K562 (cell line): ENCODE measurements around the gene ANXA1. TPM values are rescaled to one million over a fixed set of nuclear protein-coding genes. Genes with fewer than 3 reads are reported as not detected.

Source experiments
- ARID1B ChIP-seq: fragments of 450-650 bp; IDR thresholded peaks from 2 replicates; pipeline ENCODE4 v1.6.1; 2016; ENCODE audit warnings: antibody characterized with exemption, mild to moderate bottlenecking, inconsistent platforms
- BCL6 ChIP-seq: fragments of 250-450 bp; sonication (Bioruptor Pico); IDR thresholded peaks from 2 replicates; pipeline ENCODE4 v1.4.0; 2020
- CCNT2 ChIP-seq: IDR thresholded peaks from 2 replicates; pipeline ENCODE4 v1.6.1; 2011; ENCODE audit warnings: borderline replicate concordance, low read depth, mild to moderate bottlenecking, moderate library complexity, mixed read lengths, low read length; ENCODE audit not compliant: insufficient read length; ENCODE audit errors: extremely low read depth
- CHD1 ChIP-seq: fragments of 200-600 bp; sonication (generic); IDR thresholded peaks from one replicate; pipeline ENCODE4 v1.6.1; 2012; ENCODE audit warnings: mild to moderate bottlenecking, moderate library complexity, low read length, inconsistent platforms
- FOXA3 ChIP-seq, 2 experiments: fragments of 450-650 bp in 1 of 2; sonication (generic) in 1 of 2; formaldehyde crosslinking; IDR thresholded peaks in 1 of 2; conservative IDR thresholded peaks in 1 of 2; 2 replicates each; pipeline versions ENCODE4 v1.4.0 to v1.8.0; 2020 to 2022; ENCODE audit warnings: mild to moderate bottlenecking in 2 of 2, missing genetic modification reagents in 1 of 2
- JUND ChIP-seq, 2 experiments: IDR thresholded peaks; 2 replicates in 1 of 2; 3 replicates in 1 of 2; pipeline ENCODE4 v1.6.1; 2011; ENCODE audit warnings: borderline replicate concordance in 2 of 2, low read depth in 2 of 2, low read length in 2 of 2, improper control_type of control experiment in 1 of 2, missing biosample characterization in 1 of 2, missing genetic modification characterization in 1 of 2, missing genetic modification reagents in 1 of 2
- LARP7 ChIP-seq: fragments of 450-650 bp; IDR thresholded peaks from 2 replicates; pipeline ENCODE4 v1.6.1; 2016
- MAFF ChIP-seq: IDR thresholded peaks from 2 replicates; pipeline ENCODE4 v1.6.1; 2012; ENCODE audit warnings: low read length, improper control_type of control experiment
- MEF2A ChIP-seq: IDR thresholded peaks from 2 replicates; pipeline ENCODE4 v1.6.1; 2011; ENCODE audit warnings: low read depth, mild to moderate bottlenecking, low read length, moderate library complexity; ENCODE audit not compliant: control insufficient read depth
- NCOA1 ChIP-seq: fragments of 450-650 bp; IDR thresholded peaks from 2 replicates; pipeline ENCODE4 v1.6.1; 2016; ENCODE audit warnings: low read depth
- RAD21 ChIP-seq, 2 experiments: fragments of 250-450 bp in 1 of 2; fragments of 450-650 bp in 1 of 2; sonication (Bioruptor Pico) in 1 of 2; formaldehyde crosslinking in 1 of 2; IDR thresholded peaks in 1 of 2; conservative IDR thresholded peaks in 1 of 2; 2 replicates each; pipeline versions ENCODE4 v1.4.0 to v1.8.0; 2020 to 2022; ENCODE audit warnings: mild to moderate bottlenecking in 2 of 2, moderate library complexity in 1 of 2
- SMARCA4 ChIP-seq: fragments of 450-650 bp; IDR thresholded peaks from 2 replicates; pipeline ENCODE4 v1.6.1; 2016
- SMARCE1 ChIP-seq: fragments of 450-650 bp; IDR thresholded peaks from 2 replicates; pipeline ENCODE4 v1.7.1; 2016; ENCODE audit warnings: mild to moderate bottlenecking
- STAT5A ChIP-seq: IDR thresholded peaks from 2 replicates; pipeline ENCODE4 v1.6.1; 2012; ENCODE audit warnings: low read length, inconsistent platforms, borderline replicate concordance
- TAL1 ChIP-seq: fragments of 450-650 bp; IDR thresholded peaks from 2 replicates; pipeline ENCODE4 v1.6.1; 2016; ENCODE audit warnings: mild to moderate bottlenecking
- ZNF695 ChIP-seq: fragments of 450-650 bp; formaldehyde crosslinking; IDR thresholded peaks from 2 replicates; pipeline ENCODE4 v1.4.0; 2020; ENCODE audit warnings: mild to moderate bottlenecking, moderate library complexity
- polyA plus RNA-seq, 8 experiments: library from polyadenylated mRNA; depleted of rRNA in 4 of 8; stranded (reverse) in 5 of 8; unstranded in 3 of 8; fragments of >200 nt; fragmentation: Nextera tagmentation in 2 of 8; fragmentation: Illumina TruSeq in 1 of 8; extraction: Ambion mirVana in 2 of 8; extraction: Trizol in 1 of 8; gene quantifications; 2 replicates each; pipeline versions ENCODE4 v1.2.1 to v1.2.3, GENCODE V29; 2011 to 2014; ENCODE audit warnings: inconsistent platforms in 1 of 8, missing spikeins in 1 of 8
- total RNA-seq, 7 experiments: library from RNA; depleted of rRNA in 6 of 7; stranded (reverse); fragments of >200 nt in 6 of 7; fragmentation: Illumina TruSeq in 2 of 7; extraction: Trizol in 2 of 7; gene quantifications; 2 replicates each; pipeline versions ENCODE4 v1.2.1 to v1.2.3, GENCODE V29; 2011 to 2021; ENCODE audit warnings: low replicate concordance in 1 of 7
- TF ChIP-seq, protein P1 (sequence below): sonication (generic); IDR thresholded peaks from 2 replicates; pipeline ENCODE4 v1.6.1; 2016
- TF ChIP-seq, protein P2 (sequence below): sonication (generic); formaldehyde crosslinking; IDR thresholded peaks from 2 replicates; pipeline ENCODE4 v1.8.1; 2023; ENCODE audit warnings: mild to moderate bottlenecking, missing genetic modification reagents
- TF ChIP-seq, protein P3 (sequence below): fragments of 450-650 bp; IDR thresholded peaks from 2 replicates; pipeline ENCODE4 v1.6.1; 2016
- TF ChIP-seq, protein P4 (sequence below): IDR thresholded peaks from 2 replicates; pipeline ENCODE4 v1.6.1; 2011; ENCODE audit not compliant: insufficient read length; ENCODE audit errors: extremely low read depth

ANXA1 gene
- total and polyA plus RNA-seq, 9 of the 15 experiments (the other 6 are each of a cell fraction or from before 2014, with no cell fraction given): 406 to 1,298 (median 620) TPM

DNA sequence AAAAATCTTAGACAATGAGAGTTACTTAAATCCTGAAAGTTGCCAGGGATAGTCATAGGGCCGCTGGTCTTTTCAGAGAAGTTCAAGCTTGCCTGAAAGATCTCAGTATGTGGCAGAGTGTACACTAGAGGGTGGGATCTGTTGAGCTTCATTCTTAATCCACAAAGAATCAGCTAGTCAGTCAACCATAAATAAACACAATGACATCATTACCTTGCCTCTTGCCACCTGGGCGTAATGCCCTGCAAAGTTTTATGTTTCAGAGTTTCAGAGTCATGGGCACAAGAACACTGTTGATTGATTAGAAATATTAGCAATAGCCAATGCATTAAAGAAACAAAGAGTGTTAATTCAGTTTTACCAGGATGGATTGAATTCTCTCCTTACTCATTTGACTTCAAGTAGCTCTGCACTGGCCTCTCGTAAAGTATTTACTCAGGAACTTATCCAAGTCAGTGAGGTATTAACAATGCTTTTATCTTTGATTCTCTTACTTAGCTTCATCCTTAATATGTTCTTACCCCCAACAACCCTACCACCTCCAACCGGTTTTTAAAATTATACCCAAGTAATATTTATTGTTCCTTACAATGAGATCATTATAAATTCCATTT is 14.3 kb upstream of the ANXA1 start (continued):
- TF ChIP-seq, protein P1, sequence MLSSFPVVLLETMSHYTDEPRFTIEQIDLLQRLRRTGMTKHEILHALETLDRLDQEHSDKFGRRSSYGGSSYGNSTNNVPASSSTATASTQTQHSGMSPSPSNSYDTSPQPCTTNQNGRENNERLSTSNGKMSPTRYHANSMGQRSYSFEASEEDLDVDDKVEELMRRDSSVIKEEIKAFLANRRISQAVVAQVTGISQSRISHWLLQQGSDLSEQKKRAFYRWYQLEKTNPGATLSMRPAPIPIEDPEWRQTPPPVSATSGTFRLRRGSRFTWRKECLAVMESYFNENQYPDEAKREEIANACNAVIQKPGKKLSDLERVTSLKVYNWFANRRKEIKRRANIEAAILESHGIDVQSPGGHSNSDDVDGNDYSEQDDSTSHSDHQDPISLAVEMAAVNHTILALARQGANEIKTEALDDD: peak; percentile 24; the same call in 1 of the 2 replicates
- no peak for TF ChIP-seq BCL6
- TF ChIP-seq ZNF695: no peak
- peak in 1 of 2 experiments; percentile 17; a peak in 1 of 4 replicates for TF ChIP-seq RAD21 (CRISPR knock-in tag; conservative IDR thresholded peaks at IDR 0.05 in 1 of 2, IDR thresholded peaks at IDR 0.05 in 1 of 2)
- no peak for TF ChIP-seq CCNT2
- TF ChIP-seq FOXA3 (CRISPR knock-in tag; conservative IDR thresholded peaks at IDR 0.05 in 1 of 2, IDR thresholded peaks at IDR 0.05 in 1 of 2): 0 out of 4 replicates have a peak, but pooled peaks of 1 of the 2 experiments have one; percentile 8
- TF ChIP-seq, protein P2, sequence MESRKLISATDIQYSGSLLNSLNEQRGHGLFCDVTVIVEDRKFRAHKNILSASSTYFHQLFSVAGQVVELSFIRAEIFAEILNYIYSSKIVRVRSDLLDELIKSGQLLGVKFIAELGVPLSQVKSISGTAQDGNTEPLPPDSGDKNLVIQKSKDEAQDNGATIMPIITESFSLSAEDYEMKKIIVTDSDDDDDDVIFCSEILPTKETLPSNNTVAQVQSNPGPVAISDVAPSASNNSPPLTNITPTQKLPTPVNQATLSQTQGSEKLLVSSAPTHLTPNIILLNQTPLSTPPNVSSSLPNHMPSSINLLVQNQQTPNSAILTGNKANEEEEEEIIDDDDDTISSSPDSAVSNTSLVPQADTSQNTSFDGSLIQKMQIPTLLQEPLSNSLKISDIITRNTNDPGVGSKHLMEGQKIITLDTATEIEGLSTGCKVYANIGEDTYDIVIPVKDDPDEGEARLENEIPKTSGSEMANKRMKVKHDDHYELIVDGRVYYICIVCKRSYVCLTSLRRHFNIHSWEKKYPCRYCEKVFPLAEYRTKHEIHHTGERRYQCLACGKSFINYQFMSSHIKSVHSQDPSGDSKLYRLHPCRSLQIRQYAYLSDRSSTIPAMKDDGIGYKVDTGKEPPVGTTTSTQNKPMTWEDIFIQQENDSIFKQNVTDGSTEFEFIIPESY (CRISPR knock-in tag): no peak
- no peak for TF ChIP-seq LARP7
- no peak for TF ChIP-seq ARID1B
- TF ChIP-seq SMARCA4: peak; percentile 13; the same call in 1 of the 2 replicates
- TF ChIP-seq, protein P3, sequence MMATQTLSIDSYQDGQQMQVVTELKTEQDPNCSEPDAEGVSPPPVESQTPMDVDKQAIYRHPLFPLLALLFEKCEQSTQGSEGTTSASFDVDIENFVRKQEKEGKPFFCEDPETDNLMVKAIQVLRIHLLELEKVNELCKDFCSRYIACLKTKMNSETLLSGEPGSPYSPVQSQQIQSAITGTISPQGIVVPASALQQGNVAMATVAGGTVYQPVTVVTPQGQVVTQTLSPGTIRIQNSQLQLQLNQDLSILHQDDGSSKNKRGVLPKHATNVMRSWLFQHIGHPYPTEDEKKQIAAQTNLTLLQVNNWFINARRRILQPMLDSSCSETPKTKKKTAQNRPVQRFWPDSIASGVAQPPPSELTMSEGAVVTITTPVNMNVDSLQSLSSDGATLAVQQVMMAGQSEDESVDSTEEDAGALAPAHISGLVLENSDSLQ: peak; percentile 14; the same call in 1 of the 2 replicates
- no peak for TF ChIP-seq TAL1
- TF ChIP-seq MEF2A: 0 out of 2 replicates have a peak, but pooled peaks have one; percentile 11
- peak; percentile 76 for TF ChIP-seq JUND (IDR thresholded peaks at IDR 0.05; ENCODE audit: borderline replicate concordance, low read depth, low read length)
- TF ChIP-seq JUND (tag; IDR thresholded peaks at IDR 0.05; ENCODE audit: borderline replicate concordance, low read depth, low read length): peak; percentile 72; the same call in 2 of the 3 replicates
- TF ChIP-seq SMARCE1: 0 out of 2 replicates have a peak, but pooled peaks have one; percentile 19
- TF ChIP-seq CHD1: no peak
- TF ChIP-seq, protein P4, sequence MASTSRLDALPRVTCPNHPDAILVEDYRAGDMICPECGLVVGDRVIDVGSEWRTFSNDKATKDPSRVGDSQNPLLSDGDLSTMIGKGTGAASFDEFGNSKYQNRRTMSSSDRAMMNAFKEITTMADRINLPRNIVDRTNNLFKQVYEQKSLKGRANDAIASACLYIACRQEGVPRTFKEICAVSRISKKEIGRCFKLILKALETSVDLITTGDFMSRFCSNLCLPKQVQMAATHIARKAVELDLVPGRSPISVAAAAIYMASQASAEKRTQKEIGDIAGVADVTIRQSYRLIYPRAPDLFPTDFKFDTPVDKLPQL: no peak
- no peak for TF ChIP-seq STAT5A
- no peak for TF ChIP-seq NCOA1
- TF ChIP-seq MAFF: no peak
